Esophagus squamous epithelium (tissue), 5 donors: ENCODE results near the gene FREY1. TPM values are rescaled to one million over a fixed set of nuclear protein-coding genes. Genes with fewer than 3 reads are reported as not detected.

ENCODE experiments used
- DNase-seq: peaks from one replicate; lab custom pipeline; 2025; lab: John Stamatoyannopoulos, UW
- H3K27ac ChIP-seq, 4 donors: fragments of 200-600 bp; sonication (generic); one replicate each; pipeline ENCODE4 v1.5.1; 2016 to 2019; ENCODE audit warnings: mild to moderate bottlenecking in 1 of 4
- H3K27me3 ChIP-seq, 4 donors: fragments of 200-600 bp; sonication (generic); 1 replicate in 3 of 4; 2 replicates in 1 of 4; pipeline versions ENCODE4 v1.5.1 to v1.6.0; 2017 to 2021; ENCODE audit warnings: antibody characterized with exemption in 1 of 4
- H3K36me3 ChIP-seq, 3 donors: fragments of 200-600 bp; sonication (generic); one replicate each; pipeline ENCODE4 v1.5.1; 2016 to 2019
- H3K4me1 ChIP-seq, 3 donors: fragments of 200-600 bp; sonication (generic); one replicate each; pipeline ENCODE4 v1.5.1; 2017 to 2019
- H3K4me3 ChIP-seq, 4 donors: fragments of 200-600 bp; sonication (generic); 1 replicate in 3 of 4; 2 replicates in 1 of 4; pipeline ENCODE4 v1.5.1; 2016 to 2019; ENCODE audit warnings: mild to moderate bottlenecking in 2 of 4, moderate library complexity in 1 of 4
- H3K9me3 ChIP-seq, 3 donors: fragments of 200-600 bp; sonication (generic); one replicate each; pipeline ENCODE4 v1.5.1; 2016 to 2019
- CTCF ChIP-seq, 6 experiments: fragments of 450-650 bp in 4 of 6; fragments of 200-600 bp in 2 of 6; sonication (generic) in 2 of 6; IDR thresholded peaks; one replicate each; pipeline ENCODE4 v1.5.1; 2016 to 2019; ENCODE audit warnings: antibody characterized with exemption in 6 of 6, mild to moderate bottlenecking in 4 of 6, moderate library complexity in 4 of 6
- POLR2A ChIP-seq, 4 donors: fragments of 450-650 bp; IDR thresholded peaks; one replicate each; pipeline ENCODE4 v1.6.1; 2017; ENCODE audit warnings: antibody characterized with exemption in 4 of 4, mild to moderate bottlenecking in 4 of 4, moderate library complexity in 3 of 4
- WGBS, 2 donors: methylation state at CpG; one replicate each; pipeline ENCODE4 v1.1.5; 2018; 5-methylcytosine and 5-hydroxymethylcytosine counted together
- intact Hi-C: fragments of 100-400 bp; cut with DNase I; formaldehyde crosslinking; loops from one replicate; pipeline ENCODE4 v1.15.0; 2022
- total RNA-seq, 4 donors: library from RNA; depleted of rRNA; stranded (reverse); fragments of >200 nt; gene quantifications; one replicate each; pipeline ENCODE4 v1.1.0, GENCODE V29; 2016
- donor health status: DM: yes; HTN: yes; CAD: no.

The FREY1 gene, protein sequence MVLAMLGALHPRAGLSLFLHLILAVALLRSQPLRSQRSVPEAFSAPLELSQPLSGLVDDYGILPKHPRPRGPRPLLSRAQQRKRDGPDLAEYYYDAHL
- 1 to 10 TPM in 2 of 4 donors, under 1 TPM in 1, not detected in 1; 0.57 to 2.1 (median 1.2) TPM for total RNA-seq

DNA sequence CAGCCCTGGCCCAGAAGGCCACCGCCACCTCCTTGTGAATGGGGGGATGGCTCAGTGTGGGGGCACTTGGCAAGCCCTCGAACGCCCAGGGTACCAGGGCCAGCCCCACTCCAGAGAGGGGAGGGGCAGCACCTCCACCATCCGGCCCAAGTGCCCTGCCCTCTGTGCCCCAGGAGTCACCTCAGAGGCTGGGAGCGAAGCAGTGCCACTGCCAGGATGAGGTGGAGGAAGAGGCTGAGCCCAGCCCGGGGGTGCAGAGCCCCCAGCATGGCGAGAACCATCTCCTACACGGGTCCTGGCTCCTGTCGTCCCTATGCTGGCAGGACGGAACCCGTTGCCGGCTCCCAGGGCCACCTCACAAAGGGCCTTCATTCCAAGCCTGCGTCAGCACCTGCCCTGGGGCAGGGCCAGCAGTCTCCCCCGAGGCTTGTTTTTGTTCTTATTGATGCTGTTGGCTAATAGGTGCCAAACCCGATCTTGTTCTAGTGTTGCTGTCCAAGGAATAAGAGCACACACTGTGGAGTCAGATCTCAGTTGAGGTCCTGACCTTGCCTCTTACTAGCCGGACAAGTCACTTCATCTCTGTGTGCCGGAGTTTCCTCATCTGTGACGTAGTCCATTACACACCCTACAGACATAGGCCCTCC lies at the start of gene FREY1:
Gene FREY1 (minus strand): TSS at position 307 of the 647 bp plus-strand sequence. CDS start 26 bp downstream, at position 281.
- H3K27me3 ChIP-seq = no peaks in the 10 kb centered on the region
- DNase-seq = no peak
- peaks cover 3 to 26% (median 9%) of the 10 kb centered on the region in 3 donors for H3K4me1 ChIP-seq
- TF ChIP-seq POLR2A (IDR thresholded peaks at IDR 0.05) = no peak
- TF ChIP-seq CTCF (IDR thresholded peaks at IDR 0.05) = no peak
- peaks cover 9 to 34% (median 29%) of the 10 kb centered on the region in 3 donors for H3K36me3 ChIP-seq
- H3K27ac ChIP-seq = no peak within 1 kb of the TSS
- no peak within 1 kb of the TSS for H3K4me3 ChIP-seq
- intact Hi-C loops = no loop called here
- WGBS, 2 donors = 53 to 59% methylated on average over 5 to 16 of the region's 18 CpGs
- H3K9me3 ChIP-seq = no peaks in the 10 kb centered on the region

DNA sequence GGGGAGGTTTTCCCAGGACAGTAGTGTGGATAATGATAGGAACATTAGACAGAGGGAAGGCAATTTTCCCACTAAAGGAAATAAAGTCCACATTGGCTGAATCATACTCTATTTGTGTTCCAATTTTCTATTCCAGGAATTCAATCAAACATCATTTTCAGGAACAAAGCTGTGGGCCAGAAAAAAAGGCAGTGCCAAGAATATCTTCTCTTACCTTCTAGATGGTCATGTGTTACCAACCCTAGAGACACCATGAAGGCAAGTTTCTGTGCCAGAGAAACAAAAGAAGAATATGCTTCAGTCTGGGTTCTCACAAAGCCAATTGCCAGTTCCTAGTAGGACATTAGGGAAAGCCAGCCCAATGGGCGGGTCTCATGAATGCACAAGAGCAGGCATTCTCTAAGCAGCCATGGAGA lies 42.9 kb upstream of the FREY1 start:
- Histone ChIP-seq H3K4me3 (no peak overlapping the region), H3K9me3 (no peaks in the 10 kb centered on the region), H3K36me3 (peaks cover 25 to 97% (median 26%) of the 10 kb centered on the region in 3 donors), H3K27me3 (no peaks in the 10 kb centered on the region), H3K27ac (no peak overlapping the region), H3K4me1 (peaks cover 0 to 6% (median 0%) of the 10 kb centered on the region in 3 donors)
- DNase-seq = no peak
- intact Hi-C loops = no loop called here
- no peak for TF ChIP-seq POLR2A (IDR thresholded peaks at IDR 0.05)
- TF ChIP-seq CTCF (IDR thresholded peaks at IDR 0.05) = no peak
- WGBS, 2 donors = 83 to 100% methylated on average over 1 of the region's 1 CpG

DNA sequence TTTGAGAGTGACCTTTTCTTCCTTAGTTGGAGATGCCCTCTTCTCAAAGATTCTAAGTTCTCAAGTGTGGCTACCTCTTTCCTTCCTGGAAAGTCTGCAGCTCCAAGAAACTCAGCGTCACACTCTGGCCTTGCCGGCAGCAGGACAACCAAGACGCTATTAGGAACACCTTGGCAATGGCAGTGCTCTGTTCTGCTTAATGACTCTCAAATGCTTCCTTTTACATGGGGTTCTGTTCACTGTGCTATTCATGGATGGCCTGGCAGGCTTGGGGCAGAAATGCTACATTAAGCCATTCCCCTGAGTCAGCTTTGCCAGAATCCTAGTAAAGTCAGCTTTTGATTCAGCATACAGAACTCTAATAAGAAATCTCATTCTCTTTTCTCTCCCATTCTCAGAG lies 41.3 kb upstream of the FREY1 start:
- 91 to 100% methylated on average over 3 of the region's 3 CpGs for WGBS, 2 donors
- Histone ChIP-seq H3K36me3 (peaks cover 26 to 99% (median 27%) of the 10 kb centered on the region in 3 donors), H3K4me3 (no peak overlapping the region), H3K27me3 (no peaks in the 10 kb centered on the region), H3K4me1 (peaks cover 0 to 6% (median 0%) of the 10 kb centered on the region in 3 donors), H3K9me3 (no peaks in the 10 kb centered on the region), H3K27ac (no peak overlapping the region)
- TF ChIP-seq CTCF (IDR thresholded peaks at IDR 0.05) (no peak), POLR2A (IDR thresholded peaks at IDR 0.05) (no peak)
- DNase-seq = no peak
- intact Hi-C loops = no loop called here

GRCh38 chr11:45947885-45948284 lies 40.8 kb upstream of the FREY1 start:
- Histone ChIP-seq H3K4me1 (peaks cover 0 to 6% (median 0%) of the 10 kb centered on the region in 3 donors), H3K36me3 (peaks cover 26 to 99% (median 27%) of the 10 kb centered on the region in 3 donors), H3K4me3 (no peak overlapping the region), H3K9me3 (no peaks in the 10 kb centered on the region), H3K27me3 (no peaks in the 10 kb centered on the region), H3K27ac (no peak overlapping the region)
- TF ChIP-seq POLR2A (IDR thresholded peaks at IDR 0.05) (no peak), CTCF (IDR thresholded peaks at IDR 0.05) (no peak)
- 75 to 100% methylated on average over 1 of the region's 1 CpG for WGBS, 2 donors
- DNase-seq = no peak
- intact Hi-C loops = no loop called here

DNA sequence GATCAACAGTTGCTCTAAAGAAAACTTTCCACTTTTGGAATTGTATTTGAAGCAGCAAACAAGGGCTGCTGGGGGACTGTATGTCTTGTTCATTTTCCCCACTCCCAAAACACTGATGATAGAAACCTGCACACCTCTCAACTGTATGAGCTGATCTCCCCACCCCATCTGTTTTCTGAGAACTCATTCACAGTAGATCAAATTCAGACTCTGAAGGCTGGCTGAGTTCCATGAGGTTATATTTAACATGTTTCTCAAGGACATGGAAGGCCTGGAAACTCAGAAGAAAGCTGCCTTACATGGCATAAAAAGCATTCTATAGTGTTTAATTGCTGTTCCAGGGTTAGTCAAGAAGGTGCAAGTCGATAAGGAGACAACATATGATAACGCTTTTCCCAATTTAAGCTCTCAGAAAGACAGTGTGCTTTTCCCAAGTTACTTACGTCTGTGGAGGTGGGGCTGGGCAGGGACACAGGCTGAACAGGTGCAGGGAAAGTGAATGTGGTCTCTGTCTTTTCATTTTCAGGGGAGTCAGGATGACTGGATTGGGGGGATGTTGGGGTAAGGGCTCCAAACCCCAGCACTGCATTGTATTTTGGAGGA lies 38.4 kb upstream of the FREY1 start:
- no peaks in the 10 kb centered on the region for H3K27me3 ChIP-seq
- peaks cover 0 to 6% (median 0%) of the 10 kb centered on the region in 3 donors for H3K4me1 ChIP-seq
- intact Hi-C loops = no loop called here
- peaks cover 23 to 99% (median 26%) of the 10 kb centered on the region in 3 donors for H3K36me3 ChIP-seq
- H3K9me3 ChIP-seq = no peaks in the 10 kb centered on the region
- H3K4me3 ChIP-seq = no peak overlapping the region
- DNase-seq = no peak
- no peak overlapping the region for H3K27ac ChIP-seq
- no peak for TF ChIP-seq POLR2A (IDR thresholded peaks at IDR 0.05)
- no peak for TF ChIP-seq CTCF (IDR thresholded peaks at IDR 0.05)
- WGBS, 2 donors = 82 to 88% methylated on average over 3 of the region's 3 CpGs
